Liver (tissue), 3 donors: ENCODE results near the gene GALC.

Experiments used
- EGR1 ChIP-seq, 2 donors: IDR thresholded peaks; 2 replicates each; pipeline ENCODE4 v1.6.1; 2016 to 2018; ENCODE audit warnings: antibody characterized with exemption in 2 of 2, low read depth in 2 of 2
- JUND ChIP-seq, 2 donors: IDR thresholded peaks; 2 replicates each; pipeline ENCODE4 v1.6.1; 2016; ENCODE audit warnings: antibody characterized with exemption in 2 of 2
- REST ChIP-seq: IDR thresholded peaks from 2 replicates; pipeline ENCODE4 v1.6.1; 2016; ENCODE audit warnings: antibody characterized with exemption, mild to moderate bottlenecking
- YY1 ChIP-seq: IDR thresholded peaks from 2 replicates; pipeline ENCODE4 v1.6.1; 2016; ENCODE audit warnings: antibody characterized with exemption, mild to moderate bottlenecking
- TF ChIP-seq, protein P1 (sequence below): fragments of 150-350 bp; IDR thresholded peaks from 2 replicates; pipeline ENCODE4 v1.5.1; 2017; ENCODE audit warnings: improper control_type of control experiment, low read depth, low read length; ENCODE audit not compliant: missing input control
- donor health status: healthy.
- donor health status: healthy.

DNA sequence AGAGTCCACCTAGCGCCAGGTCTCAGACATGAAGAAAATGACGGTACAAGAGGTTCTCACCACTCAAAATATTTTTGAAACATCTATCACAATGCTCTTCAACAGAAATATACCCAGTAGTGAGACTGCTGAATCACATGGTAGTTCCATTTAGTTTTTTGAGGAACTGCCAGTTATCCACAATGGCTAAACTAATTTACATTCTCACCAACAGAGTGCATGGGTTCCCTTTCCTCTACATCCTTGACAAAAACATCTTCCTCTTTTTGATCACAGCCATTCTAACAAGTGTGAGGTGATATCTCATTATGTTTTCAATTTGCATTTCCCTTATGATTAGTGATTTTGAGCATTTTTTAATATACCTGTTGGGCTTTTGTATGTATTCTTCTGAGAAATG, 6.3 kb upstream of the GALC start:
- TF ChIP-seq, protein P1, sequence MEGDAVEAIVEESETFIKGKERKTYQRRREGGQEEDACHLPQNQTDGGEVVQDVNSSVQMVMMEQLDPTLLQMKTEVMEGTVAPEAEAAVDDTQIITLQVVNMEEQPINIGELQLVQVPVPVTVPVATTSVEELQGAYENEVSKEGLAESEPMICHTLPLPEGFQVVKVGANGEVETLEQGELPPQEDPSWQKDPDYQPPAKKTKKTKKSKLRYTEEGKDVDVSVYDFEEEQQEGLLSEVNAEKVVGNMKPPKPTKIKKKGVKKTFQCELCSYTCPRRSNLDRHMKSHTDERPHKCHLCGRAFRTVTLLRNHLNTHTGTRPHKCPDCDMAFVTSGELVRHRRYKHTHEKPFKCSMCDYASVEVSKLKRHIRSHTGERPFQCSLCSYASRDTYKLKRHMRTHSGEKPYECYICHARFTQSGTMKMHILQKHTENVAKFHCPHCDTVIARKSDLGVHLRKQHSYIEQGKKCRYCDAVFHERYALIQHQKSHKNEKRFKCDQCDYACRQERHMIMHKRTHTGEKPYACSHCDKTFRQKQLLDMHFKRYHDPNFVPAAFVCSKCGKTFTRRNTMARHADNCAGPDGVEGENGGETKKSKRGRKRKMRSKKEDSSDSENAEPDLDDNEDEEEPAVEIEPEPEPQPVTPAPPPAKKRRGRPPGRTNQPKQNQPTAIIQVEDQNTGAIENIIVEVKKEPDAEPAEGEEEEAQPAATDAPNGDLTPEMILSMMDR, result no peak
- TF ChIP-seq REST (no peak), YY1 (no peak), JUND (IDR thresholded peaks at IDR 0.05) (no peak), EGR1 (IDR thresholded peaks at IDR 0.05; ENCODE audit: low read depth in 2 of 2) (no peak)
